Kidney epithelial cell (primary cell): ENCODE data around the gene SERTAD3. TPM values are rescaled to one million over a fixed set of nuclear protein-coding genes. Genes with fewer than 3 reads are reported as not detected.

Experiments used
- DNase-seq: peaks from one replicate; pipeline ENCODE4 v3.0.0-alpha.2; 2010; ENCODE audit warnings: low read depth
- H3K27me3 ChIP-seq: 2 replicates; pipeline ENCODE4 v1.6.0; 2011; ENCODE audit warnings: low read length; ENCODE audit not compliant: control insufficient read depth, insufficient read depth
- H3K36me3 ChIP-seq: 2 replicates; pipeline ENCODE4 v1.5.1; 2011; ENCODE audit warnings: low read length; ENCODE audit not compliant: control insufficient read depth, insufficient read depth
- H3K4me3 ChIP-seq: 2 replicates; pipeline ENCODE4 v1.5.1; 2011; ENCODE audit warnings: low read depth, mild to moderate bottlenecking, control low read depth, low read length
- total RNA-seq: library from RNA; depleted of rRNA; stranded (reverse); fragments of >200 nt; gene quantifications from 2 replicates; pipeline ENCODE4 v1.2.3, GENCODE V29; 2015
- TF ChIP-seq, protein P1 (sequence below): IDR thresholded peaks from 2 replicates; pipeline ENCODE4 v1.5.1; 2011; ENCODE audit warnings: mild to moderate bottlenecking, moderate library complexity, low read length, control low read depth, inconsistent platforms; ENCODE audit not compliant: insufficient read depth, poor library complexity, severe bottlenecking

Gene SERTAD3
- total RNA-seq, 1 donor from 2014 or later, result 11.4 TPM

- H3K4me3 ChIP-seq, result no peak overlapping the region
- DNase-seq, result no peak
- TF ChIP-seq, protein P1, sequence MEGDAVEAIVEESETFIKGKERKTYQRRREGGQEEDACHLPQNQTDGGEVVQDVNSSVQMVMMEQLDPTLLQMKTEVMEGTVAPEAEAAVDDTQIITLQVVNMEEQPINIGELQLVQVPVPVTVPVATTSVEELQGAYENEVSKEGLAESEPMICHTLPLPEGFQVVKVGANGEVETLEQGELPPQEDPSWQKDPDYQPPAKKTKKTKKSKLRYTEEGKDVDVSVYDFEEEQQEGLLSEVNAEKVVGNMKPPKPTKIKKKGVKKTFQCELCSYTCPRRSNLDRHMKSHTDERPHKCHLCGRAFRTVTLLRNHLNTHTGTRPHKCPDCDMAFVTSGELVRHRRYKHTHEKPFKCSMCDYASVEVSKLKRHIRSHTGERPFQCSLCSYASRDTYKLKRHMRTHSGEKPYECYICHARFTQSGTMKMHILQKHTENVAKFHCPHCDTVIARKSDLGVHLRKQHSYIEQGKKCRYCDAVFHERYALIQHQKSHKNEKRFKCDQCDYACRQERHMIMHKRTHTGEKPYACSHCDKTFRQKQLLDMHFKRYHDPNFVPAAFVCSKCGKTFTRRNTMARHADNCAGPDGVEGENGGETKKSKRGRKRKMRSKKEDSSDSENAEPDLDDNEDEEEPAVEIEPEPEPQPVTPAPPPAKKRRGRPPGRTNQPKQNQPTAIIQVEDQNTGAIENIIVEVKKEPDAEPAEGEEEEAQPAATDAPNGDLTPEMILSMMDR, result no peak
- no peaks in the 10 kb centered on the region for H3K36me3 ChIP-seq
- H3K27me3 ChIP-seq, result no peaks in the 10 kb centered on the region
Observed at GRCh38 chr19:40419780-40420179, 24.4 kb downstream of the SERTAD3 start.

GRCh38 chr19:40419066-40419612 is 25.0 kb downstream of the SERTAD3 start:
- no peak for DNase-seq

DNA sequence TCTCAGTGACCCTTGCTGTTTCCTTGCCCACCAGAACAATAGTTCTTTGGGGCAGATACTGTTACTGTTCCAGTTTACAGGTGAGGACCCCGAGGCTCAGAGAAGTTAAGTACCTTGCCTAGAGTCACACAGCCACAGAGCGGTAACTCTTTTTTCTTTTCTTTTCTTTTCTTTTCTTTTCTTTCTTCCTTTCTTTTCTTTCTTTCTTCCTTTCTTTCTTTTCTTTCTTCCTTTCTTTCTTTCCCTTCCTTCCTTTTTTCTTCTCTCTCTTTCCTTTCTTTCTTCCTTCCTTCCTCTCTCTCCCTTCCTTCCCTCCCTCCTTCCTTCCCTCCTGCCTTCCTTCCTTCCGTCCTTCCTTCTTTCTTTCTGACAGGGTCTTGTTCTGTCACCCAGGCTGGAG is 26.1 kb downstream of the SERTAD3 start:
- no peak for DNase-seq
- H3K36me3 ChIP-seq, result no peaks in the 10 kb centered on the region
- no peaks in the 10 kb centered on the region for H3K27me3 ChIP-seq
- H3K4me3 ChIP-seq, result no peak overlapping the region
- TF ChIP-seq, protein P1, result no peak

More at GRCh38 chr19:40419066-40419612, 25.0 kb downstream of the SERTAD3 start:
- Histone ChIP-seq H3K27me3 (no peaks in the 10 kb centered on the region), H3K36me3 (no peaks in the 10 kb centered on the region), H3K4me3 (no peak overlapping the region)
- TF ChIP-seq, protein P1, result no peak

DNA sequence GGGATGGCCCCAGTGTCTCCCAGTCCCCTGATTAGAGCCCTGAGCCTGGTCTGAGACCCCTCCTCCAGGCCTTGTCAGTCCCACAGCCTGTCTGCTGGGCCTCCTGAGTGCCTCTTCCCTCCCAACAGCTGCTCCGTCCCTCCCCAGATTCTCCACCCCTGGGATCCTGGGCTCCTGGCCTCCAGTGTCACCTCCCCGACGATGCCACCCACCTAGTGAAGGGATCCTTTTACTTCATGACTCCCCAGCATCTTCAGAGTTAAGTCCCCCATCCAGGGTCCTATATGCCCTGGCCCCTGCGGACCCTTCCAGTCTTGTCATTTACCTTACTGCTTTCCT is 26.5 kb downstream of the SERTAD3 start:
- no peak for DNase-seq
- Histone ChIP-seq H3K4me3 (no peak overlapping the region), H3K36me3 (no peaks in the 10 kb centered on the region), H3K27me3 (no peaks in the 10 kb centered on the region)
- TF ChIP-seq, protein P1, result no peak

- no peak for DNase-seq
- Histone ChIP-seq H3K4me3 (no peak overlapping the region), H3K27me3 (no peaks in the 10 kb centered on the region), H3K36me3 (no peaks in the 10 kb centered on the region)
- TF ChIP-seq, protein P1, result no peak
Observed at GRCh38 chr19:40416918-40417642, 27.1 kb downstream of the SERTAD3 start.

DNA sequence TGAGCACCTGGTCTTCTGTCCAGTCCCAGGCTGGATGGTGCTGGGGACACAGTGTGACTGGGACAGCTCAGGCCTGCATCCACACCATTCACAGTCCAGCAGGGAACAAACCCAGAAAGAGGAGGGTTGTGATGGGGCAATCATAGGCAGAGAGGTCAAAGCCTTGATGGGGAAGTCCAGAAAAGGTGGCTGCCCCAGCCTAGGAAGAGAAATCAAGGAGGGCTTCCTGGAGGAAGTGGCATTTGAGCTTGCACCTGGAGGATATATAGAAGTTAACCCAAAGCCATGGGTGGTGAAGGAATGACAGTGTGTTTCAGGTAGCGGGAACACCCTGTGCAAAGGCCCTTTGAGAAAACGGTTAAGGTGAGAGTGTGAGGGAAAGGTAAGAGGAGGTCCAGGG is 28.4 kb downstream of the SERTAD3 start:
- H3K4me3 ChIP-seq, result no peak overlapping the region
- no peak for DNase-seq
- TF ChIP-seq, protein P1, result no peak

More for the DNA sequence above, 28.4 kb downstream of the SERTAD3 start:
- no peaks in the 10 kb centered on the region for H3K36me3 ChIP-seq
- no peaks in the 10 kb centered on the region for H3K27me3 ChIP-seq
